DND-41 (cell line): ENCODE results near the gene SDHC.

ENCODE experiments used
- ATAC-seq: fragments of 200-7000 bp; cut with Tn5 transposase; 3 replicates; pipeline ENCODE4 v1.9.1; 2021; ENCODE audit warnings: low read depth; ENCODE audit not compliant: insufficient read depth
- DNase-seq: peaks from one replicate; pipeline ENCODE4 v3.0.0-alpha.2; 2020
- H2AFZ ChIP-seq: 2 replicates; pipeline ENCODE4 v1.6.0; 2012; ENCODE audit warnings: low read depth, low read length
- H3K27ac ChIP-seq: 2 replicates; pipeline ENCODE4 v1.5.1; 2012; ENCODE audit warnings: low read length, inconsistent platforms
- H3K27me3 ChIP-seq: fragments of 200-600 bp; sonication (generic); 2 replicates; pipeline ENCODE4 v1.6.0; 2012; ENCODE audit warnings: low read length, mild to moderate bottlenecking, inconsistent platforms; ENCODE audit not compliant: insufficient read depth, poor library complexity
- H3K36me3 ChIP-seq: 2 replicates; pipeline ENCODE4 v1.5.1; 2012; ENCODE audit warnings: low read length, inconsistent platforms; ENCODE audit not compliant: insufficient read depth
- H3K4me1 ChIP-seq: 2 replicates; pipeline ENCODE4 v1.5.1; 2012; ENCODE audit warnings: mild to moderate bottlenecking, low read length; ENCODE audit not compliant: insufficient read depth
- H3K4me2 ChIP-seq: 2 replicates; pipeline ENCODE4 v1.6.0; 2012; ENCODE audit warnings: mild to moderate bottlenecking, moderate library complexity, low read length, inconsistent platforms; ENCODE audit not compliant: insufficient read depth
- H3K4me3 ChIP-seq, 2 experiments: fragments of 200-600 bp in 1 of 2; shearing (Covaris generic) in 1 of 2; 2 replicates each; pipeline ENCODE4 v1.5.1; 2012 to 2016; ENCODE audit warnings: inconsistent platforms in 2 of 2, low read length in 2 of 2, mild to moderate bottlenecking in 2 of 2, low read depth in 1 of 2, moderate library complexity in 1 of 2
- H3K79me2 ChIP-seq: 2 replicates; pipeline ENCODE4 v1.6.0; 2012; ENCODE audit warnings: low read length, inconsistent platforms; ENCODE audit not compliant: insufficient read depth
- H3K9ac ChIP-seq: 2 replicates; pipeline ENCODE4 v1.6.0; 2012; ENCODE audit warnings: low read depth, mild to moderate bottlenecking, inconsistent platforms, low read length, moderate library complexity
- H3K9me3 ChIP-seq: 2 replicates; pipeline ENCODE4 v1.5.1; 2012; ENCODE audit warnings: low read length, moderate library complexity, mild to moderate bottlenecking, inconsistent platforms; ENCODE audit not compliant: insufficient read depth, severe bottlenecking
- H4K20me1 ChIP-seq: 2 replicates; pipeline ENCODE4 v1.6.0; 2012; ENCODE audit warnings: low read length; ENCODE audit not compliant: insufficient read depth
- CTCF ChIP-seq: IDR thresholded peaks from 2 replicates; pipeline ENCODE4 v1.5.1; 2012; ENCODE audit warnings: borderline replicate concordance, low read length, moderate library complexity, mild to moderate bottlenecking; ENCODE audit not compliant: poor library complexity, severe bottlenecking; ENCODE audit errors: extremely low read depth
- EZH2 ChIP-seq: IDR thresholded peaks from 3 replicates; pipeline ENCODE4 v1.6.1; 2012; ENCODE audit warnings: borderline replicate concordance, low read depth, mild to moderate bottlenecking, moderate library complexity, low read length, inconsistent platforms; ENCODE audit not compliant: severe bottlenecking

SDHC gene

DNA sequence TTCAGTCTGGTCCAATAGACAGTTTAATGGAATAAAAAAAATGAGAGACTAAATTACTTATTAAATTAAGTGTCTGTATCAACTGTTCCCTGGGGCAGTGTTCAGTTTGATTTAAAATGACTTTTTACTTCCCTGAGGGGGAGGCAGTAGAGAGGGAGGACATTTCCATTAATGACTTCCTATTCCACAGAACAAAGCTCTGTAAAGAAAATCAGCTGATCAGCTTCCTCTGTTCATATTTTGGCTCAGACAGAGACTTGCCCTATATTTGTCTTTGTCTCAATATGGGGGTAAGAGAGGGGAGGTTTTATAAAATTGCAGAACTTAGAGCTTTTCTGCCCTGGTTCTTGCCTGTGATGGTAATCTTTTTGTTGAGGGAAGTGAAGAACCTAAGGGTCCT is 45.1 kb downstream of the SDHC start:
- Histone ChIP-seq H3K9ac (no peak overlapping the region), H3K4me1 (no peaks in the 10 kb centered on the region), H3K9me3 (no peaks in the 10 kb centered on the region), H3K79me2 (0 out of 2 replicates have a peak, but pooled peaks cover 4% of the 10 kb centered on the region), H3K36me3 (peaks cover 32% of the 10 kb centered on the region), H3K27ac (no peak overlapping the region), H3K4me3 (no peak overlapping the region), H3K4me2 (no peak overlapping the region), H2AFZ (no peak overlapping the region), H3K27me3 (no peaks in the 10 kb centered on the region), H4K20me1 (no peaks in the 10 kb centered on the region)
- ATAC-seq = no peak
- no peak for DNase-seq
- no peak for TF ChIP-seq EZH2
- no peak for TF ChIP-seq CTCF

DNA sequence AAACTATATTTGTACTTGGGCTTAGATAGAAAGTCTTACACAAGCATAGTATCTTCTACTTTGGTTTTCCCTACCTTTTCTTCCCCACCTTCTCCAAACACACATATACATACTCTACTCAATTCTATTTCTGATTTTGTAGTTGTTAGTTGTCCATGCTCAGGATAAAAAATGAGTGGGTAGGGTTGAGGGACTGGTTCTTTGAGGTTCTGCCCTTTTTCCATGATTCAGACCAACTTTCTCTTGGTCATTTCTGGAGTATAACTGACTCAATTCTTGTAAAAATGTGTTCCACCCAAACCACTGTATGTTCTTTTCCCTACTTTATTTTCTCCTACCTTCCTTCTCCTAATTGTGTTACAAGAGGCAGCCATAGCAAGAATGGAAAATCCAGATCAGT is 50.2 kb downstream of the SDHC start:
- H3K4me2 ChIP-seq = no peak overlapping the region
- no peak overlapping the region for H2AFZ ChIP-seq
- H4K20me1 ChIP-seq = no peaks in the 10 kb centered on the region
- H3K4me1 ChIP-seq = no peaks in the 10 kb centered on the region
- no peak overlapping the region for H3K27ac ChIP-seq
- no peaks in the 10 kb centered on the region for H3K27me3 ChIP-seq
- no peak overlapping the region for H3K9ac ChIP-seq
- DNase-seq (no peak), ATAC-seq (no peak)
- TF ChIP-seq CTCF (no peak), EZH2 (no peak)
- peaks cover 38% of the 10 kb centered on the region for H3K36me3 ChIP-seq
- no peak overlapping the region for H3K4me3 ChIP-seq
- H3K9me3 ChIP-seq = no peaks in the 10 kb centered on the region
- H3K79me2 ChIP-seq = 0 out of 2 replicates have a peak, but pooled peaks cover 2% of the 10 kb centered on the region

- DNase-seq (no peak), ATAC-seq (no peak)
- no peak for TF ChIP-seq CTCF
- TF ChIP-seq EZH2 = no peak
- H3K4me2 ChIP-seq = no peak overlapping the region
- peaks cover 30% of the 10 kb centered on the region for H3K36me3 ChIP-seq
- H3K27me3 ChIP-seq = no peaks in the 10 kb centered on the region
- no peaks in the 10 kb centered on the region for H3K4me1 ChIP-seq
- H3K4me3 ChIP-seq = no peak overlapping the region
- no peaks in the 10 kb centered on the region for H3K79me2 ChIP-seq
- no peak overlapping the region for H3K27ac ChIP-seq
- no peak overlapping the region for H2AFZ ChIP-seq
- no peaks in the 10 kb centered on the region for H3K9me3 ChIP-seq
- no peak overlapping the region for H3K9ac ChIP-seq
- H4K20me1 ChIP-seq = no peaks in the 10 kb centered on the region
Observed at GRCh38 chr1:161365207-161365606, 51.0 kb downstream of the SDHC start.

DNA sequence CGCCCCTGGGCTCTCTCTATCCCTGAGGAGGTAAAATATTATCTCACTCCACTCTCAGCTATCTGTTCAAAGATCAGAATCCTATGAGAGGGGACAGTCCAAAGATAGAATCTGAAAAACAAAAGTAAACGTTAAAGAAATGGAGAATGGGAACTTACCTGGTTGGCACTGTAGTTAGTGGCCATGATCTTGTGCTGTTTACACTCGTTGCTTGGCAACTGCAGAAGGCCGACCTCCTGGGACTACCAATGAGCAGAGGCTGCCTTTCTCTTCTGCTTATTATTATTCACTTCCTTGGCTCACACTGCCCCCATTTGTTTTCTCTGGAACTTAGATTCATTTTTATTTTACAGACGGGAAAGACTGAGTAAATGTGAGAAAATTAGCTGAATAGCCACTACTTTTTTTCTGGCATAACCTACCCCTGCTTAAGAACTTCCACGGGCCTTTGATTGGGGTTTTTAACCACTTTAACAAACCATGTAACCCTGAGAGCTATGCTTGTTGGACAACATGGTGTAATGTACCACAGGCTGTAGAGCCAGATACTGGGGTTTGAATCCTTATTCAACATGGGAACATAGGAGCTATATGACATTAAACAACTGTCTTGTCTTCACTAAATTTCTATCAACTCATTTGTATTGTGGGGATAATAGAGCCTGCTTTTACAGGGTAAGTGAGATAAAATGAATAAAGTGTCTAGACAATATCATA is 53.7 kb downstream of the SDHC start, which contains the start of gene CFAP126:
Gene CFAP126 (minus strand): TSS at position 193 of the 717 bp plus-strand sequence. CDS start 8 bp downstream, at position 185.
- Histone ChIP-seq H3K9ac (no peak within 1 kb of the TSS), H3K27ac (no peak within 1 kb of the TSS)
- ATAC-seq = peak; percentile 61

More for the DNA sequence above, 53.7 kb downstream of the SDHC start, which contains the start of gene CFAP126:
- Histone ChIP-seq H3K36me3 (peaks cover 29% of the 10 kb centered on the region), H3K4me2 (no peak within 1 kb of the TSS), H3K79me2 (no peaks in the 10 kb centered on the region), H3K27me3 (no peaks in the 10 kb centered on the region), H3K4me1 (no peaks in the 10 kb centered on the region), H2AFZ (no peak within 1 kb of the TSS), H4K20me1 (no peaks in the 10 kb centered on the region), H3K9me3 (no peaks in the 10 kb centered on the region), H3K4me3 (no peak within 1 kb of the TSS)
- no peak for DNase-seq
- TF ChIP-seq EZH2 = no peak
- no peak for TF ChIP-seq CTCF
